ENCODE data around the gene PRC1. TPM values are rescaled to one million over a fixed set of nuclear protein-coding genes. Genes with fewer than 3 reads are reported as not detected.

The PRC1 gene
- total and polyA plus RNA-seq, 2 of the 13 experiments (the other 11 are each of a cell fraction or from before 2014, with no cell fraction given) = 137 to 162 TPM

DNA sequence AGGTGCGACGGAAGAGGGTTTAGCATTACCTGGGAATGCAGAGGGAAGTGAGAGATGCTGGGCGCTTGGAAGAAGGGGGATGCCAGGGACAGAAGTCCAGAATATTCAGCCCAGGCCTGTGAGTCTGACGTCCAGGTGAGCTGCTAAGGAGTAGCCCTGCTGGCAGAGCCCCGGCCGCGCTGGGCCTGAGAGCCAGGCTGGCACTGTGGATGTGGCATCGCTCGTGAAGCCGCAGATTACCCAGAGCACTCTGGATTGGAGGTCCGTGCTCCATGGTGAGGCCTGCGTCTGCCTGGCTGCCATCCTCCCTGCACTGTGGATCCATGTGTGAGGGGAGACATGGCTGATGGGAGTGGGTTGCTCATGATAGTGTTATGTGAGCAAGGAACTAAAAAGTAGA is 76.8 kb downstream of the PRC1 start (continued):
- TF ChIP-seq ZNF609 (CRISPR knock-in tag; IDR thresholded peaks at IDR 0.05; ENCODE audit: borderline replicate concordance) (no peak), ZNF589 (CRISPR knock-in tag; conservative IDR thresholded peaks at IDR 0.05) (no peak), ATF6 (CRISPR knock-in tag; conservative IDR thresholded peaks at IDR 0.05) (no peak), RAD51 (IDR thresholded peaks at IDR 0.05; ENCODE audit: borderline replicate concordance) (no peak), SP4 (CRISPR knock-in tag; IDR thresholded peaks at IDR 0.05) (no peak), ZNF567 (CRISPR knock-in tag; IDR thresholded peaks at IDR 0.05; ENCODE audit: borderline replicate concordance) (no peak), HES4 (CRISPR knock-in tag; IDR thresholded peaks at IDR 0.05; ENCODE audit: borderline replicate concordance) (no peak), NFKBIZ (CRISPR knock-in tag; IDR thresholded peaks at IDR 0.05) (no peak)

Measured in HepG2 (cell line).